A549 (cell line): ENCODE data around the gene ZFP69. TPM values are rescaled to one million over a fixed set of nuclear protein-coding genes. Genes with fewer than 3 reads are reported as not detected.
A peak's percentile ranks its signal among the peaks of the same experiment; 100 is the strongest.

Source experiments
- ATAC-seq, 2 experiments: fragments of 200-7000 bp in 1 of 2; fragments of >200 bp in 1 of 2; cut with Nextera tagmentation in 1 of 2; cut with Tn5 transposase in 1 of 2; 3 replicates each; pipeline versions ENCODE4 v1.8.0 to v1.9.1; 2018 to 2020; ENCODE audit warnings: mild to moderate bottlenecking in 1 of 2, moderate library complexity in 1 of 2
- CTCF ChIA-PET: fragments of 300-600 bp; sonication (Branson Sonifier 250); formaldehyde crosslinking; extraction: SDS; loops from one replicate; lab custom pipeline; 2021; ENCODE audit warnings: antibody characterized with exemption, inconsistent platforms; lab: Yijun Ruan, JAX
- POLR2A ChIA-PET: fragments of 350-600 bp; formaldehyde crosslinking; extraction: SDS; loops from one replicate; lab custom pipeline; 2021; ENCODE audit warnings: antibody characterized with exemption, inconsistent platforms; lab: Yijun Ruan, JAX
- DNase-seq, 2 experiments: peaks; one replicate each; pipeline versions ENCODE4 v3.0.0 to v3.0.0-alpha.2; 2011 to 2016; ENCODE audit warnings: low read depth in 1 of 2, low spot score in 1 of 2
- FAIRE-seq: peaks from 2 replicates; lab custom pipeline; 2011; peaks lifted over from hg19 to GRCh38; lab: Jason Lieb, UNC
- H3K27ac ChIP-seq, 2 experiments: fragments of >200 bp; sonication (Bioruptor Twin); formaldehyde crosslinking; 3 replicates each; pipeline ENCODE4 v1.5.1; 2016 to 2017
- H3K4me1 ChIP-seq: fragments of >200 bp; sonication (Bioruptor Twin); formaldehyde crosslinking; 3 replicates; pipeline ENCODE4 v1.6.1; 2016
- H3K4me2 ChIP-seq: fragments of >200 bp; sonication (Bioruptor Twin); formaldehyde crosslinking; 3 replicates; pipeline ENCODE4 v1.6.1; 2016
- H3K4me3 ChIP-seq: fragments of >200 bp; sonication (Bioruptor Twin); formaldehyde crosslinking; 3 replicates; pipeline ENCODE4 v1.5.1; 2016
- H3K9me3 ChIP-seq: fragments of >200 bp; sonication (Bioruptor Twin); formaldehyde crosslinking; 3 replicates; pipeline ENCODE4 v1.6.1; 2016
- BHLHE40 ChIP-seq: IDR thresholded peaks from 2 replicates; pipeline ENCODE4 v1.6.1; 2012; ENCODE audit warnings: low read depth, low read length, inconsistent platforms
- CHD2 ChIP-seq: fragments of 150-350 bp; IDR thresholded peaks from 2 replicates; pipeline ENCODE4 v1.6.1; 2014; ENCODE audit warnings: low read length; ENCODE audit not compliant: partially characterized antibody
- ESRRA ChIP-seq: fragments of 150-350 bp; IDR thresholded peaks from 2 replicates; pipeline ENCODE4 v1.6.1; 2014; ENCODE audit warnings: mild to moderate bottlenecking, low read length, borderline replicate concordance
- FOSB ChIP-seq: fragments of 250-450 bp; sonication (Bioruptor Pico); IDR thresholded peaks from 2 replicates; pipeline ENCODE4 v1.5.0; 2020; ENCODE audit warnings: mild to moderate bottlenecking, moderate library complexity
- GATA3 ChIP-seq: IDR thresholded peaks from 2 replicates; pipeline ENCODE4 v1.6.1; 2012; ENCODE audit warnings: borderline replicate concordance
- HDAC2 ChIP-seq: fragments of 200-600 bp; sonication (generic); IDR thresholded peaks from 2 replicates; pipeline ENCODE4 v1.6.1; 2016
- HEYL ChIP-seq: fragments of 250-450 bp; sonication (Bioruptor Pico); IDR thresholded peaks from 2 replicates; pipeline ENCODE4 v1.8.0; 2021; ENCODE audit warnings: mild to moderate bottlenecking, moderate library complexity
- HMGXB4 ChIP-seq: fragments of 250-450 bp; sonication (Bioruptor Pico); IDR thresholded peaks from 2 replicates; pipeline ENCODE4 v1.5.0; 2021; ENCODE audit warnings: mild to moderate bottlenecking, moderate library complexity, borderline replicate concordance
- HOXB5 ChIP-seq: fragments of 250-450 bp; sonication (Bioruptor Pico); IDR thresholded peaks from 2 replicates; pipeline ENCODE4 v1.5.0; 2020; ENCODE audit warnings: mild to moderate bottlenecking, moderate library complexity
- JUN ChIP-seq, 2 experiments: fragments of >200 bp; sonication (Bioruptor Twin); formaldehyde crosslinking; IDR thresholded peaks; 2 replicates in 1 of 2; 3 replicates in 1 of 2; pipeline ENCODE4 v1.6.1; 2016 to 2017
- KDM1A ChIP-seq: fragments of 200-600 bp; sonication (generic); IDR thresholded peaks from 2 replicates; pipeline ENCODE4 v1.6.1; 2016; ENCODE audit warnings: low read depth, mild to moderate bottlenecking
- MAFK ChIP-seq: fragments of 450-650 bp; IDR thresholded peaks from 2 replicates; pipeline ENCODE4 v1.6.1; 2014; ENCODE audit not compliant: partially characterized antibody
- MYC ChIP-seq: IDR thresholded peaks from 2 replicates; pipeline ENCODE4 v1.6.1; 2012; ENCODE audit warnings: mild to moderate bottlenecking, inconsistent platforms, low read length, improper control_type of control experiment, borderline replicate concordance
- NR3C1 ChIP-seq: fragments of >200 bp; sonication (Bioruptor Twin); formaldehyde crosslinking; IDR thresholded peaks from 3 replicates; pipeline ENCODE4 v1.6.1; 2017
- POLR2A ChIP-seq: IDR thresholded peaks from 2 replicates; pipeline ENCODE4 v1.6.1; 2012; ENCODE audit warnings: mild to moderate bottlenecking, low read length
- RARB ChIP-seq: fragments of 250-450 bp; sonication (Bioruptor Pico); IDR thresholded peaks from 2 replicates; pipeline ENCODE4 v1.8.0; 2021; ENCODE audit warnings: mild to moderate bottlenecking, moderate library complexity
- RCOR1 ChIP-seq: fragments of 150-350 bp; IDR thresholded peaks from 2 replicates; pipeline ENCODE4 v1.6.1; 2014; ENCODE audit warnings: antibody characterized with exemption, low read length, low read depth
- USF2 ChIP-seq: fragments of 450-650 bp; IDR thresholded peaks from 2 replicates; pipeline ENCODE4 v1.6.1; 2014; ENCODE audit warnings: antibody characterized with exemption
- ZNF302 ChIP-seq: fragments of 250-450 bp; sonication (Bioruptor Pico); IDR thresholded peaks from 2 replicates; pipeline ENCODE4 v1.9.0; 2021; ENCODE audit warnings: inconsistent platforms, mild to moderate bottlenecking, moderate library complexity
- WGBS: methylation state at CpG from one replicate; pipeline ENCODE4 v1.1.6; 2017; ENCODE audit errors: missing lambda C conversion rate; 5-methylcytosine and 5-hydroxymethylcytosine counted together
- polyA plus RNA-seq, 4 experiments: library from polyadenylated mRNA; depleted of rRNA in 3 of 4; stranded (reverse); fragments of >200 nt; fragmentation: RNase III in 1 of 4; extraction: RNeasy Plus Mini Kit Qiagen cat#74134 plus additional on column Dnase treatment in 1 of 4; gene quantifications; 2 replicates in 3 of 4; 3 replicates in 1 of 4; pipeline ENCODE4 v1.2.3, GENCODE V29; 2011 to 2017
- TF ChIP-seq, protein P1 (sequence below): fragments of >200 bp; sonication (Bioruptor Twin); formaldehyde crosslinking; IDR thresholded peaks from 2 replicates; pipeline ENCODE4 v1.6.1; 2016
- TF ChIP-seq, protein P2 (sequence below): fragments of >200 bp; sonication (Bioruptor Twin); formaldehyde crosslinking; IDR thresholded peaks from 3 replicates; pipeline ENCODE4 v1.6.1; 2016
- TF ChIP-seq, protein P3 (sequence below): fragments of 250-450 bp; sonication (Bioruptor Pico); IDR thresholded peaks from 2 replicates; pipeline ENCODE4 v1.5.0; 2020; ENCODE audit warnings: low read depth, mild to moderate bottlenecking, moderate library complexity

ZFP69 gene
- polyA plus RNA-seq, 2 of the 4 experiments (the other 2 are of a cell fraction): not detected

- TF ChIP-seq MAFK: no peak
- no peak for TF ChIP-seq HEYL (CRISPR knock-in tag)
- TF ChIP-seq ESRRA: no peak
- TF ChIP-seq CHD2: no peak
- TF ChIP-seq, protein P1, sequence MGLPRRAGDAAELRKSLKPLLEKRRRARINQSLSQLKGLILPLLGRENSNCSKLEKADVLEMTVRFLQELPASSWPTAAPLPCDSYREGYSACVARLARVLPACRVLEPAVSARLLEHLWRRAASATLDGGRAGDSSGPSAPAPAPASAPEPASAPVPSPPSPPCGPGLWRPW: no peak
- TF ChIP-seq, protein P2, sequence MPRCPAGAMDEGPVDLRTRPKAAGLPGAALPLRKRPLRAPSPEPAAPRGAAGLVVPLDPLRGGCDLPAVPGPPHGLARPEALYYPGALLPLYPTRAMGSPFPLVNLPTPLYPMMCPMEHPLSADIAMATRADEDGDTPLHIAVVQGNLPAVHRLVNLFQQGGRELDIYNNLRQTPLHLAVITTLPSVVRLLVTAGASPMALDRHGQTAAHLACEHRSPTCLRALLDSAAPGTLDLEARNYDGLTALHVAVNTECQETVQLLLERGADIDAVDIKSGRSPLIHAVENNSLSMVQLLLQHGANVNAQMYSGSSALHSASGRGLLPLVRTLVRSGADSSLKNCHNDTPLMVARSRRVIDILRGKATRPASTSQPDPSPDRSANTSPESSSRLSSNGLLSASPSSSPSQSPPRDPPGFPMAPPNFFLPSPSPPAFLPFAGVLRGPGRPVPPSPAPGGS: no peak
- TF ChIP-seq GATA3: no peak
- no peak for TF ChIP-seq BHLHE40
- TF ChIP-seq, protein P3, sequence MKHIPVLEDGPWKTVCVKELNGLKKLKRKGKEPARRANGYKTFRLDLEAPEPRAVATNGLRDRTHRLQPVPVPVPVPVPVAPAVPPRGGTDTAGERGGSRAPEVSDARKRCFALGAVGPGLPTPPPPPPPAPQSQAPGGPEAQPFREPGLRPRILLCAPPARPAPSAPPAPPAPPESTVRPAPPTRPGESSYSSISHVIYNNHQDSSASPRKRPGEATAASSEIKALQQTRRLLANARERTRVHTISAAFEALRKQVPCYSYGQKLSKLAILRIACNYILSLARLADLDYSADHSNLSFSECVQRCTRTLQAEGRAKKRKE: no peak
- no peak for TF ChIP-seq HDAC2
- TF ChIP-seq, all 56 proteins: peak for 0
These were observed 22.2 kb upstream of the ZFP69 start (continued) for GRCh38 chr1:40454873-40455272.

DNA sequence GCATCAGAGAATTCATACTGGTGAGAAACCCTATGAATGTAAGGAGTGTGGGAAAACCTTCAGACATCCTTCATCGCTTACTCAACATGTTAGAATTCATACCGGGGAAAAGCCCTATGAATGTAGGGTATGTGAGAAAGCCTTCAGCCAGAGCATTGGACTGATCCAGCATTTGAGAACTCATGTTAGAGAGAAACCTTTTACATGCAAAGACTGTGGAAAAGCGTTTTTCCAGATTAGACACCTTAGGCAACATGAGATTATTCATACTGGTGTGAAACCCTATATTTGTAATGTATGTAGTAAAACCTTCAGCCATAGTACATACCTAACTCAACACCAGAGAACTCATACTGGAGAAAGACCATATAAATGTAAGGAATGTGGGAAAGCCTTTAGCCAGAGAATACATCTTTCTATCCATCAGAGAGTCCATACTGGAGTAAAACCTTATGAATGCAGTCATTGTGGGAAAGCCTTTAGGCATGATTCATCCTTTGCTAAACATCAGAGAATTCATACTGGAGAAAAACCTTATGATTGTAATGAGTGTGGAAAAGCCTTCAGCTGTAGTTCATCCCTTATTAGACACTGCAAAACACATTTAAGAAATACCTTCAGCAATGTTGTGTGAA, 14.0 kb upstream of the ZFP69 start:
- H3K4me2 ChIP-seq: no peak overlapping the region
- ChIA-PET CTCF (no interaction called here), POLR2A (no interaction called here)
- WGBS: 64% methylated on average over 3 of the region's 3 CpGs
- ATAC-seq (no peak), FAIRE-seq (no peak), DNase-seq (peak in 1 of 2 experiments; percentile 11)
- TF ChIP-seq JUN (IDR thresholded peaks at IDR 0.05) (no peak), ZNF302 (CRISPR knock-in tag) (no peak), GATA3 (peak; percentile 44; the same call in 1 of the 2 replicates), RCOR1 (no peak), MYC (no peak), NR3C1 (no peak), KDM1A (no peak), HMGXB4 (CRISPR knock-in tag) (no peak), RARB (CRISPR knock-in tag) (no peak), POLR2A (no peak)
- TF ChIP-seq, protein P1: peak; percentile 26; the same call in 1 of the 2 replicates
- H3K4me3 ChIP-seq: no peak overlapping the region
- peaks cover 82% of the 10 kb centered on the region for H3K9me3 ChIP-seq
- H3K4me1 ChIP-seq: no peaks in the 10 kb centered on the region
- no peak overlapping the region for H3K27ac ChIP-seq

DNA sequence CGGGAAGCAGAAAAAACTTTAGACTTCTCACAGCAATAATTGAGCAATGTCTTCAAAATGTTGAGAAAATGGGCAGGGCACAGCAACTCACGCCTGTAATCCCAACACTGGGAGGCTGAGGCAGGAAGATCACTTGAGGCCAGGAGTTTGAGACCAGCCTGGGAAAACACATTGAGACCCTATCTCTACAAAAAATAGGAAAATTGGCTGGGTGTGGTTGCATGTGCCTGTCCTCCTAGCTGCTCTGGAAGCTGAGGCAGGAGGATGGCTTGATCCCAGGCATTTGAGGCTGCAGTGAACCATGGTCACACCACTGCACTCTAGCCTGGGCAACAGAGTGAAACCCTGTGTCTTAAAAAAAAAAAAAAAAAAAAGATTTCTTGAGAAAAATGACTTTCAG, 7.8 kb upstream of the ZFP69 start:
- ATAC-seq: no peak
- Histone ChIP-seq H3K4me2 (no peak overlapping the region), H3K4me3 (no peak overlapping the region), H3K9me3 (peaks cover 69% of the 10 kb centered on the region), H3K4me1 (no peaks in the 10 kb centered on the region), H3K27ac (no peak overlapping the region)
- CTCF ChIA-PET: no interaction called here
- POLR2A ChIA-PET: no interaction called here
- no peak for FAIRE-seq
- no peak for DNase-seq
- WGBS: 48% methylated on average over 2 of the region's 2 CpGs
- no peak for TF ChIP-seq MYC
- no peak for TF ChIP-seq FOSB
- TF ChIP-seq USF2: no peak
- no peak for TF ChIP-seq ZNF302 (CRISPR knock-in tag)
- TF ChIP-seq HOXB5 (CRISPR knock-in tag): no peak
